HepG2 (cell line): Measurements from ENCODE around the gene PDPR. TPM values are rescaled to one million over a fixed set of nuclear protein-coding genes. Genes with fewer than 3 reads are reported as not detected.
A peak's percentile ranks its signal among the peaks of the same experiment; 100 is the strongest.

Source experiments
- CAMTA2 ChIP-seq: sonication (generic); formaldehyde crosslinking; IDR thresholded peaks from 2 replicates; pipeline ENCODE4 v1.4.0; 2020; ENCODE audit warnings: mild to moderate bottlenecking, missing genetic modification reagents, borderline replicate concordance
- MIER3 ChIP-seq: IDR thresholded peaks from 2 replicates; pipeline ENCODE4 v1.6.1; 2016; ENCODE audit warnings: missing compliant biosample characterization, borderline replicate concordance
- NR2F2 ChIP-seq: IDR thresholded peaks from 2 replicates; pipeline ENCODE4 v1.6.1; 2012; ENCODE audit warnings: low read depth, inconsistent platforms, borderline replicate concordance
- NR3C1 ChIP-seq: sonication (generic); formaldehyde crosslinking; IDR thresholded peaks from 2 replicates; pipeline ENCODE4 v1.4.0; 2020; ENCODE audit warnings: missing genetic modification reagents
- PCBP2 ChIP-seq: fragments of 200-400 bp; formaldehyde crosslinking; optimal IDR thresholded peaks from 2 replicates; pipeline ENCODE3; 2018; ENCODE audit warnings: low read length, low read depth; ENCODE audit not compliant: poor library complexity, severe bottlenecking
- TMF1 ChIP-seq: sonication (generic); formaldehyde crosslinking; IDR thresholded peaks from 2 replicates; pipeline ENCODE4 v1.8.1; 2022; ENCODE audit warnings: low read depth, missing genetic modification reagents
- ZMAT3 ChIP-seq: sonication (generic); formaldehyde crosslinking; conservative IDR thresholded peaks from 2 replicates; pipeline ENCODE4 v1.7.0; 2021; ENCODE audit warnings: missing genetic modification reagents
- ZNF205 ChIP-seq: IDR thresholded peaks from 2 replicates; pipeline ENCODE4 v1.6.1; 2018; ENCODE audit warnings: missing biosample characterization, missing genetic modification reagents
- ZUFSP ChIP-seq: sonication (generic); formaldehyde crosslinking; IDR thresholded peaks from 2 replicates; pipeline ENCODE4 v1.9.0; 2021; ENCODE audit warnings: missing genetic modification reagents, mild to moderate bottlenecking, borderline replicate concordance
- ZXDC ChIP-seq: sonication (generic); formaldehyde crosslinking; IDR thresholded peaks from 2 replicates; pipeline ENCODE4 v1.5.0; 2020; ENCODE audit warnings: mild to moderate bottlenecking, missing genetic modification reagents
- ZZZ3 ChIP-seq: sonication (generic); formaldehyde crosslinking; IDR thresholded peaks from 2 replicates; pipeline ENCODE4 v1.4.0; 2020; ENCODE audit warnings: missing genetic modification reagents, mild to moderate bottlenecking, borderline replicate concordance
- polyA plus RNA-seq, 8 experiments: library from polyadenylated mRNA; depleted of rRNA in 3 of 8; stranded (reverse) in 7 of 8; unstranded in 1 of 8; fragments of >200 nt; fragmentation: Illumina TruSeq in 4 of 8; extraction: Trizol in 4 of 8; gene quantifications; 2 replicates each; pipeline versions ENCODE4 v1.2.1 to v1.2.3, GENCODE V29; 2011 to 2016; ENCODE audit warnings: low read depth in 4 of 8, missing spikeins in 1 of 8, mixed read lengths in 1 of 8; ENCODE audit not compliant: insufficient read depth in 1 of 8
- total RNA-seq, 5 experiments: library from RNA; depleted of rRNA; stranded (reverse); fragments of >200 nt; fragmentation: Illumina TruSeq; extraction: Trizol; gene quantifications; 2 replicates each; pipeline ENCODE4 v1.2.3, GENCODE V29; 2016; ENCODE audit warnings: low read depth in 1 of 5
- TF ChIP-seq, protein P1 (sequence below): IDR thresholded peaks from 2 replicates; pipeline ENCODE4 v1.4.0; 2020; ENCODE audit warnings: mild to moderate bottlenecking, missing genetic modification reagents
- TF ChIP-seq, protein P2 (sequence below): sonication (generic); formaldehyde crosslinking; IDR thresholded peaks from 2 replicates; pipeline ENCODE4 v1.5.0; 2020; ENCODE audit warnings: mild to moderate bottlenecking, missing genetic modification reagents
- TF ChIP-seq, protein P3 (sequence below): sonication (generic); formaldehyde crosslinking; IDR thresholded peaks from 2 replicates; pipeline ENCODE4 v1.4.0; 2020; ENCODE audit warnings: missing genetic modification reagents, mild to moderate bottlenecking, borderline replicate concordance

PDPR gene
- total and polyA plus RNA-seq, 2 of the 13 experiments (the other 11 are each of a cell fraction or from before 2014, with no cell fraction given) = 19.5 to 29.9 TPM

- TF ChIP-seq, protein P1, sequence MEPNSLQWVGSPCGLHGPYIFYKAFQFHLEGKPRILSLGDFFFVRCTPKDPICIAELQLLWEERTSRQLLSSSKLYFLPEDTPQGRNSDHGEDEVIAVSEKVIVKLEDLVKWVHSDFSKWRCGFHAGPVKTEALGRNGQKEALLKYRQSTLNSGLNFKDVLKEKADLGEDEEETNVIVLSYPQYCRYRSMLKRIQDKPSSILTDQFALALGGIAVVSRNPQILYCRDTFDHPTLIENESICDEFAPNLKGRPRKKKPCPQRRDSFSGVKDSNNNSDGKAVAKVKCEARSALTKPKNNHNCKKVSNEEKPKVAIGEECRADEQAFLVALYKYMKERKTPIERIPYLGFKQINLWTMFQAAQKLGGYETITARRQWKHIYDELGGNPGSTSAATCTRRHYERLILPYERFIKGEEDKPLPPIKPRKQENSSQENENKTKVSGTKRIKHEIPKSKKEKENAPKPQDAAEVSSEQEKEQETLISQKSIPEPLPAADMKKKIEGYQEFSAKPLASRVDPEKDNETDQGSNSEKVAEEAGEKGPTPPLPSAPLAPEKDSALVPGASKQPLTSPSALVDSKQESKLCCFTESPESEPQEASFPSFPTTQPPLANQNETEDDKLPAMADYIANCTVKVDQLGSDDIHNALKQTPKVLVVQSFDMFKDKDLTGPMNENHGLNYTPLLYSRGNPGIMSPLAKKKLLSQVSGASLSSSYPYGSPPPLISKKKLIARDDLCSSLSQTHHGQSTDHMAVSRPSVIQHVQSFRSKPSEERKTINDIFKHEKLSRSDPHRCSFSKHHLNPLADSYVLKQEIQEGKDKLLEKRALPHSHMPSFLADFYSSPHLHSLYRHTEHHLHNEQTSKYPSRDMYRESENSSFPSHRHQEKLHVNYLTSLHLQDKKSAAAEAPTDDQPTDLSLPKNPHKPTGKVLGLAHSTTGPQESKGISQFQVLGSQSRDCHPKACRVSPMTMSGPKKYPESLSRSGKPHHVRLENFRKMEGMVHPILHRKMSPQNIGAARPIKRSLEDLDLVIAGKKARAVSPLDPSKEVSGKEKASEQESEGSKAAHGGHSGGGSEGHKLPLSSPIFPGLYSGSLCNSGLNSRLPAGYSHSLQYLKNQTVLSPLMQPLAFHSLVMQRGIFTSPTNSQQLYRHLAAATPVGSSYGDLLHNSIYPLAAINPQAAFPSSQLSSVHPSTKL (CRISPR knock-in tag) = peak; percentile 84
- no peak for TF ChIP-seq ZXDC (CRISPR knock-in tag)
- no peak for TF ChIP-seq NR3C1 (CRISPR knock-in tag)
- TF ChIP-seq ZNF205 (CRISPR knock-in tag) = peak; percentile 81; the same call in 1 of the 2 replicates
- TF ChIP-seq, protein P2, sequence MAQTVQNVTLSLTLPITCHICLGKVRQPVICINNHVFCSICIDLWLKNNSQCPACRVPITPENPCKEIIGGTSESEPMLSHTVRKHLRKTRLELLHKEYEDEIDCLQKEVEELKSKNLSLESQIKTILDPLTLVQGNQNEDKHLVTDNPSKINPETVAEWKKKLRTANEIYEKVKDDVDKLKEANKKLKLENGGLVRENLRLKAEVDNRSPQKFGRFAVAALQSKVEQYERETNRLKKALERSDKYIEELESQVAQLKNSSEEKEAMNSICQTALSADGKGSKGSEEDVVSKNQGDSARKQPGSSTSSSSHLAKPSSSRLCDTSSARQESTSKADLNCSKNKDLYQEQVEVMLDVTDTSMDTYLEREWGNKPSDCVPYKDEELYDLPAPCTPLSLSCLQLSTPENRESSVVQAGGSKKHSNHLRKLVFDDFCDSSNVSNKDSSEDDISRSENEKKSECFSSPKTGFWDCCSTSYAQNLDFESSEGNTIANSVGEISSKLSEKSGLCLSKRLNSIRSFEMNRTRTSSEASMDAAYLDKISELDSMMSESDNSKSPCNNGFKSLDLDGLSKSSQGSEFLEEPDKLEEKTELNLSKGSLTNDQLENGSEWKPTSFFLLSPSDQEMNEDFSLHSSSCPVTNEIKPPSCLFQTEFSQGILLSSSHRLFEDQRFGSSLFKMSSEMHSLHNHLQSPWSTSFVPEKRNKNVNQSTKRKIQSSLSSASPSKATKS (CRISPR knock-in tag) = no peak
- no peak; the same call in 1 of the 2 replicates for TF ChIP-seq ZZZ3 (CRISPR knock-in tag)
- no peak for TF ChIP-seq CAMTA2 (CRISPR knock-in tag)
- 0 out of 2 replicates have a peak, but pooled peaks have one; percentile 49 for TF ChIP-seq ZMAT3 (CRISPR knock-in tag)
- TF ChIP-seq NR2F2 = 0 out of 2 replicates have a peak, but pooled peaks have one; percentile 54
- TF ChIP-seq ZUFSP = no peak
- no peak for TF ChIP-seq PCBP2
- TF ChIP-seq, protein P3, sequence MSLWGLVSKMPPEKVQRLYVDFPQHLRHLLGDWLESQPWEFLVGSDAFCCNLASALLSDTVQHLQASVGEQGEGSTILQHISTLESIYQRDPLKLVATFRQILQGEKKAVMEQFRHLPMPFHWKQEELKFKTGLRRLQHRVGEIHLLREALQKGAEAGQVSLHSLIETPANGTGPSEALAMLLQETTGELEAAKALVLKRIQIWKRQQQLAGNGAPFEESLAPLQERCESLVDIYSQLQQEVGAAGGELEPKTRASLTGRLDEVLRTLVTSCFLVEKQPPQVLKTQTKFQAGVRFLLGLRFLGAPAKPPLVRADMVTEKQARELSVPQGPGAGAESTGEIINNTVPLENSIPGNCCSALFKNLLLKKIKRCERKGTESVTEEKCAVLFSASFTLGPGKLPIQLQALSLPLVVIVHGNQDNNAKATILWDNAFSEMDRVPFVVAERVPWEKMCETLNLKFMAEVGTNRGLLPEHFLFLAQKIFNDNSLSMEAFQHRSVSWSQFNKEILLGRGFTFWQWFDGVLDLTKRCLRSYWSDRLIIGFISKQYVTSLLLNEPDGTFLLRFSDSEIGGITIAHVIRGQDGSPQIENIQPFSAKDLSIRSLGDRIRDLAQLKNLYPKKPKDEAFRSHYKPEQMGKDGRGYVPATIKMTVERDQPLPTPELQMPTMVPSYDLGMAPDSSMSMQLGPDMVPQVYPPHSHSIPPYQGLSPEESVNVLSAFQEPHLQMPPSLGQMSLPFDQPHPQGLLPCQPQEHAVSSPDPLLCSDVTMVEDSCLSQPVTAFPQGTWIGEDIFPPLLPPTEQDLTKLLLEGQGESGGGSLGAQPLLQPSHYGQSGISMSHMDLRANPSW (CRISPR knock-in tag) = peak; percentile 92; the same call in 1 of the 2 replicates
- TF ChIP-seq MIER3 (CRISPR knock-in tag) = peak; percentile 75; the same call in 1 of the 2 replicates
- TF ChIP-seq TMF1 (CRISPR knock-in tag) = peak; percentile 69; the same call in 1 of the 2 replicates
Measured at GRCh38 chr16:70157477-70158260, 43.5 kb downstream of the PDPR start (continued).
